Heart right ventricle (tissue), 16 donors: ENCODE measurements around the gene TRAF7. TPM values are rescaled to one million over a fixed set of nuclear protein-coding genes. Genes with fewer than 3 reads are reported as not detected.
"Not testable (repeated sequence)": the region's sequence is repeated elsewhere in the genome, so short reads cannot be mapped to it uniquely, and the experiment has no call there.

Experiments
- ATAC-seq, 8 donors: fragments of 200-7000 bp; cut with Tn5 transposase; one replicate each; pipeline ENCODE4 v1.9.1; 2020; ENCODE audit warnings: mild to moderate bottlenecking in 8 of 8, moderate library complexity in 8 of 8, moderate number of reproducible peaks in 1 of 8
- DNase-seq, 2 donors: peaks; one replicate each; pipeline ENCODE4 v3.0.0-alpha.2; 2020
- H3K27ac ChIP-seq, 10 donors: fragments of 200-600 bp; sonication (generic) in 2 of 10; one replicate each; pipeline versions ENCODE4 v1.5.0 to v1.8.0; 2020 to 2022; ENCODE audit warnings: mild to moderate bottlenecking in 3 of 10
- H3K27me3 ChIP-seq, 7 donors: fragments of 200-600 bp; one replicate each; pipeline ENCODE4 v1.8.0; 2021 to 2022; ENCODE audit warnings: mild to moderate bottlenecking in 2 of 7
- H3K36me3 ChIP-seq, 9 donors: fragments of 200-600 bp; sonication (generic) in 1 of 9; one replicate each; pipeline versions ENCODE4 v1.5.0 to v1.8.0; 2020 to 2022; ENCODE audit warnings: mild to moderate bottlenecking in 2 of 9
- H3K4me1 ChIP-seq, 9 donors: fragments of 200-600 bp; sonication (generic) in 1 of 9; one replicate each; pipeline versions ENCODE4 v1.5.0 to v1.8.0; 2020 to 2022; ENCODE audit warnings: mild to moderate bottlenecking in 4 of 9
- H3K4me3 ChIP-seq, 10 donors: fragments of 200-600 bp; sonication (generic) in 2 of 10; one replicate each; pipeline versions ENCODE4 v1.5.0 to v1.8.0; 2020 to 2022; ENCODE audit warnings: mild to moderate bottlenecking in 7 of 10, moderate library complexity in 2 of 10
- H3K9me3 ChIP-seq, 11 donors: fragments of 200-600 bp in 10 of 11; sonication (generic) in 2 of 11; one replicate each; pipeline versions ENCODE4 v1.5.0 to v1.8.0; 2013 to 2022; ENCODE audit warnings: mild to moderate bottlenecking in 2 of 11, control low read depth in 1 of 11, moderate library complexity in 1 of 11
- WGBS, 2 donors: extraction: QIAGEN DNeasy Blood & Tissue Kit; methylation state at CpG; one replicate each; pipeline ENCODE4 v1.1.7; 2013; ENCODE audit warnings: inconsistent platforms in 1 of 2; 5-methylcytosine and 5-hydroxymethylcytosine counted together
- intact Hi-C, 10 donors: fragments of 100-400 bp; cut with DNase I; formaldehyde crosslinking; loops; one replicate each; pipeline versions ENCODE4 v1.11.1 to v1.14.2; 2022
- polyA plus RNA-seq, 2 donors: library from polyadenylated mRNA; stranded (reverse); fragments of 200-250 nt; gene quantifications; one replicate each; pipeline ENCODE4 v1.2.3, GENCODE V29; 2013
- total RNA-seq, 10 donors: library from RNA; stranded (reverse); fragmentation: NEBNext Ultra II Directional in 3 of 10; extraction: Animal tissue kit (Norgen Biotek cat#: 25700) in 3 of 10; gene quantifications; one replicate each; pipeline versions ENCODE4 v1.2.1 to v1.2.4, GENCODE V29; 2021 to 2023
- TF ChIP-seq, protein P1 (sequence below), 9 donors: fragments of 200-600 bp; sonication (generic) in 2 of 9; IDR thresholded peaks; one replicate each; pipeline versions ENCODE4 v1.5.0 to v1.8.0; 2021 to 2022; ENCODE audit warnings: antibody characterized with exemption in 9 of 9, mild to moderate bottlenecking in 5 of 9, moderate library complexity in 1 of 9
- donor health status: Arrhythmogenic right ventricular cardiomyopathy.
- donor health status: ischemic (EF 13 %, LVEDD 7.1; RV severe dilation, severe dysfunction).
- donor health status: healthy with polysubstance abuse.
- donor health status: DM: no; HTN: yes; CAD: no.
- donor health status: DM: no; HTN: no; CAD: no.
- donor health status: ischemic (EF 25% LVEDD 6.9; RV normal size, moderate dysfunction).
- donor health status: ischemic (EF 25% LVEDD 5.7; RV mildly dilated, moderate dysfunction).
- donor health status: healthy.
- donor health status: DM: yes; HTN: yes; CAD: no.
- donor health status: Ischemic cardiomyopathy.
- donor health status: ischemic (EF 35%, LVEDD 5.7; RV mildly dilated, moderate dysfunction).
- donor health status: nonischemic (EF 11% LVEDD 7.7; RV severe dilation, severe dysfunction).
- donor health status: DM: yes; HTN: yes; CAD: no.
- donor health status: PGD.
- donor health status: ischemic (EF 29% LVEDD 5.4; RV normal size, mild dysfunction).
- donor health status: nonischemic (EF 23%, LVEDD 6.1; RV moderate dilation, normal function).

Gene TRAF7
- total and polyA plus RNA-seq, 12 donors = 14.6 to 44.9 (median 23.8) TPM

DNA sequence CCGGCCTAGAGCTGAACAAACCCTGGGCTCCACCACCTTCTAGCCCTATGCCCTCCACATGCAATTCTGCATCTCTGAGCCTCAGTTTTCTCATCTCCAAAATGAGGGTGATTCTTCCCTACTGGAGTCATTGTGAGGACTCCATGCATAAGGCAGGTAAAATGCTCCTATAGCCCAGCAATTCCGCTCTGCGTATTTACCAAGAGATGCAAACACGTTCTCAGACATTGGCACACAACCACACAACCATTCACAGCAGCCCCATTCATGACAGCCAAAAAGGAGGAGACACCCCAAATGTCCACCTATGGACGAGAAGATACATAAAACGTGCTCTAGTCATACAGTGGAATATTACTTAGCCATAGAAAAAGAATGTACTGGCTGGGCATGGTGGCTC, 44.7 kb downstream of the TRAF7 start:
- DNase-seq (no peak), ATAC-seq (no peak)
- no peaks in the 10 kb centered on the region for H3K9me3 ChIP-seq
- H3K4me1 ChIP-seq = peaks cover 4 to 17% (median 12%) of the 10 kb centered on the region in 9 donors
- no peak overlapping the region for H3K27ac ChIP-seq
- intact Hi-C loops = no loop called here
- TF ChIP-seq, protein P1, sequence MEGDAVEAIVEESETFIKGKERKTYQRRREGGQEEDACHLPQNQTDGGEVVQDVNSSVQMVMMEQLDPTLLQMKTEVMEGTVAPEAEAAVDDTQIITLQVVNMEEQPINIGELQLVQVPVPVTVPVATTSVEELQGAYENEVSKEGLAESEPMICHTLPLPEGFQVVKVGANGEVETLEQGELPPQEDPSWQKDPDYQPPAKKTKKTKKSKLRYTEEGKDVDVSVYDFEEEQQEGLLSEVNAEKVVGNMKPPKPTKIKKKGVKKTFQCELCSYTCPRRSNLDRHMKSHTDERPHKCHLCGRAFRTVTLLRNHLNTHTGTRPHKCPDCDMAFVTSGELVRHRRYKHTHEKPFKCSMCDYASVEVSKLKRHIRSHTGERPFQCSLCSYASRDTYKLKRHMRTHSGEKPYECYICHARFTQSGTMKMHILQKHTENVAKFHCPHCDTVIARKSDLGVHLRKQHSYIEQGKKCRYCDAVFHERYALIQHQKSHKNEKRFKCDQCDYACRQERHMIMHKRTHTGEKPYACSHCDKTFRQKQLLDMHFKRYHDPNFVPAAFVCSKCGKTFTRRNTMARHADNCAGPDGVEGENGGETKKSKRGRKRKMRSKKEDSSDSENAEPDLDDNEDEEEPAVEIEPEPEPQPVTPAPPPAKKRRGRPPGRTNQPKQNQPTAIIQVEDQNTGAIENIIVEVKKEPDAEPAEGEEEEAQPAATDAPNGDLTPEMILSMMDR (IDR thresholded peaks at IDR 0.05) = no peak
- peaks cover 11 to 39% (median 22%) of the 10 kb centered on the region in 7 donors for H3K27me3 ChIP-seq
- WGBS, 2 donors = 87 to 90% methylated on average over 6 of the region's 6 CpGs
- H3K36me3 ChIP-seq = no peaks in the 10 kb centered on the region
- H3K4me3 ChIP-seq = no peak overlapping the region

- peaks cover 9 to 24% (median 15%) of the 10 kb centered on the region in 9 donors for H3K4me1 ChIP-seq
- intact Hi-C loops, DNase-seq, H3K4me3 ChIP-seq, ATAC-seq, H3K27ac ChIP-seq, H3K9me3 ChIP-seq: not testable (repeated sequence)
- peaks cover 0 to 15% (median under 1%) of the 10 kb centered on the region in 7 donors for H3K27me3 ChIP-seq
- WGBS, 2 donors = 95 to 97% methylated on average over 8 of the region's 8 CpGs
- peaks cover 0 to 17% (median 7%) of the 10 kb centered on the region in 9 donors for H3K36me3 ChIP-seq
Observed at GRCh38 chr16:2203119-2203688, 47.6 kb downstream of the TRAF7 start.

DNA sequence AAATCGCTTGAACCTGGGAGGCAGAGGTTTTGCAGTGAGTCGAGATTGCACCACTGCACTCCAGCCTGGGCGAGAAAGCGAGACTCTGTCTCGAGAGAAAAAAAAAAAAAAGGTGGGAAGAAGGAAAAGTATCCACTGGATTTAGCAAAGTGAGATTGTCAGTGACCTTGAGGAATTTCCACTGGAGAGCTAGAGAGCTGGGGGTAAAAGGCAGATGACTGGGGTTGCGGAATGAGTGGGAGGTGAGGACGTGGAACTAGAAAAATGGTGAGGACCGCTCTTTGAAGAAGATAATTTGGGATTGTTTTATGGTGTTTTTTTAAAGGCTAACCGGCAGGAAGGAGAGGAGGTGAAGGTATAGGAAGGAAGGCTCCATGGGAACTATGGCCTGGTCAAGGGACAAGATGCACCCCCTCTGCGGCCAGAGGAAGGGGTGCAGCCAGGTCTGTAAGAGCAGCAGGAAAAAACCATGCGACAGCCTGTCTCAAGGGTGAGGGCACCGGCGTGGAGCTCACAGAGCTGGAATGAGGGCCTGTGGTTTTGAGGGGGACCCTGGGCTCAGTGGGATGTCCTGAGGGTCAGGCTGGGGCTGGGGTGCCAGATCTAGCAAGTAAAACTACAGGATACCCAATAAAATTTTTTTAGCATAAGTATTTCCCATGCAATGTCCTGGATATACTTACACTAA, 49.0 kb downstream of the TRAF7 start:
- H3K27ac ChIP-seq = peak overlapping the region; percentile 93 to 100 (median 98)
- H3K4me1 ChIP-seq = peaks cover 9 to 25% (median 15%) of the 10 kb centered on the region in 9 donors
- peaks cover 0 to 31% (median 18%) of the 10 kb centered on the region in 9 donors for H3K36me3 ChIP-seq
- WGBS, 2 donors = 79 to 82% methylated on average over 13 of the region's 13 CpGs
- peaks cover 0 to 1% (median 0%) of the 10 kb centered on the region in 7 donors for H3K27me3 ChIP-seq
- DNase-seq = no peak
- intact Hi-C loops = loop anchor here in 1 of 10 donors (5.0 kb wide), 1 partner anchor 47 kb away; the partner anchor contains the start of gene TRAF7
- H3K4me3 ChIP-seq = peak overlapping the region; percentile 56 to 88 (median 76)
- TF ChIP-seq, protein P1 (IDR thresholded peaks at IDR 0.05) = no peak
- no peaks in the 10 kb centered on the region for H3K9me3 ChIP-seq
- peak in 2 of 8 donors; percentile 0 to 2 for ATAC-seq

GRCh38 chr16:2205104-2205966, 49.8 kb downstream of the TRAF7 start, which contains the start of gene MLST8:
Gene MLST8 (plus strand): TSS chr16:2205454. CDS start chr16:2206086, 632 bp downstream.
- Histone ChIP-seq H3K4me3 (peak within 1 kb of the TSS; percentile 56 to 88 (median 76)), H3K36me3 (peaks cover 0 to 38% (median 18%) of the 10 kb centered on the region in 9 donors), H3K27me3 (no peaks in the 10 kb centered on the region), H3K4me1 (peaks cover 9 to 30% (median 15%) of the 10 kb centered on the region in 9 donors), H3K27ac (peak within 1 kb of the TSS; percentile 93 to 100 (median 98)), H3K9me3 (no peaks in the 10 kb centered on the region)
- intact Hi-C loops = loop anchor here in 1 of 10 donors (5.0 kb wide), 1 partner anchor 48 kb away; the partner anchor contains the start of gene TRAF7
- ATAC-seq (peak; percentile 76 to 91 (median 86)), DNase-seq (peak; percentile 82 to 91)
- TF ChIP-seq, protein P1 (IDR thresholded peaks at IDR 0.05) = peak in 7 of 9 donors; percentile 8 to 41 (median 18)
- WGBS, 2 donors = 0 to 1% methylated on average over 81 to 93 of the region's 93 CpGs
